Gastroesophageal sphincter (tissue), 4 donors: ENCODE results near the gene TMED3. TPM values are rescaled to one million over a fixed set of nuclear protein-coding genes. Genes with fewer than 3 reads are reported as not detected.

Experiments used
- ATAC-seq: fragments of 150-250 bp; one replicate; pipeline ENCODE4 v1.9.1; 2016; ENCODE audit warnings: mild to moderate bottlenecking, moderate library complexity
- H3K27ac ChIP-seq, 4 donors: fragments of 200-600 bp; sonication (generic) in 3 of 4; 1 replicate in 3 of 4; 2 replicates in 1 of 4; pipeline ENCODE4 v1.5.1; 2016 to 2019
- H3K27me3 ChIP-seq: fragments of 200-600 bp; sonication (generic); one replicate; pipeline ENCODE4 v1.5.1; 2019
- H3K36me3 ChIP-seq, 2 donors: fragments of 200-600 bp; sonication (generic); one replicate each; pipeline ENCODE4 v1.5.1; 2019; ENCODE audit warnings: control low read depth in 1 of 2
- H3K4me1 ChIP-seq, 3 donors: fragments of 200-600 bp; sonication (generic); 1 replicate in 2 of 3; 2 replicates in 1 of 3; pipeline ENCODE4 v1.5.1; 2016 to 2019; ENCODE audit warnings: control low read depth in 2 of 3
- H3K4me3 ChIP-seq, 2 donors: fragments of 200-600 bp; sonication (generic); one replicate each; pipeline ENCODE4 v1.5.1; 2019; ENCODE audit warnings: mild to moderate bottlenecking in 1 of 2, moderate library complexity in 1 of 2
- H3K9me3 ChIP-seq, 3 donors: fragments of 200-600 bp; sonication (generic); one replicate each; pipeline ENCODE4 v1.5.1; 2017 to 2019; ENCODE audit warnings: control low read depth in 2 of 3
- CTCF ChIP-seq, 4 experiments: fragments of 200-600 bp in 2 of 4; fragments of 450-650 bp in 2 of 4; sonication (generic) in 1 of 4; IDR thresholded peaks; one replicate each; pipeline ENCODE4 v1.5.1; 2017 to 2019; ENCODE audit warnings: antibody characterized with exemption in 4 of 4, mild to moderate bottlenecking in 2 of 4, moderate library complexity in 2 of 4
- EP300 ChIP-seq: sonication (generic); formaldehyde crosslinking; IDR thresholded peaks from one replicate; pipeline ENCODE4 v1.6.1; 2017; ENCODE audit warnings: antibody characterized with exemption, mild to moderate bottlenecking
- POLR2A ChIP-seq, 2 donors: fragments of 450-650 bp; IDR thresholded peaks; one replicate each; pipeline ENCODE4 v1.6.1; 2017; ENCODE audit warnings: antibody characterized with exemption in 2 of 2, mild to moderate bottlenecking in 2 of 2, moderate library complexity in 1 of 2
- POLR2AphosphoS5 ChIP-seq: sonication (generic); formaldehyde crosslinking; IDR thresholded peaks from one replicate; pipeline ENCODE4 v1.6.1; 2017; ENCODE audit warnings: antibody characterized with exemption
- WGBS, 2 donors: methylation state at CpG; one replicate each; pipeline ENCODE4 v1.1.5; 2018; ENCODE audit warnings: low coverage in 1 of 2; 5-methylcytosine and 5-hydroxymethylcytosine counted together
- total RNA-seq, 4 donors: library from RNA; depleted of rRNA; stranded (reverse); fragments of >200 nt; gene quantifications; one replicate each; pipeline ENCODE4 v1.1.0, GENCODE V29; 2016

TMED3 gene
- 10 to 100 TPM; 14.6 to 31.1 (median 26.7) TPM for total RNA-seq

- 0% methylated on average over 2 of the region's 76 CpGs; no CpG with 5 or more reads in 1 of the 2 donors for WGBS, 2 donors
- peak; percentile 77 for ATAC-seq
- Histone ChIP-seq H3K36me3 (peaks cover 0 to 31% of the 10 kb centered on the region in 2 donors), H3K4me1 (peaks cover 0 to 24% (median 6%) of the 10 kb centered on the region in 3 donors), H3K27me3 (peaks cover 22% of the 10 kb centered on the region), H3K4me3 (peak within 1 kb of the TSS; percentile 41 to 69), H3K27ac (peak within 1 kb of the TSS in 2 of 4 donors; percentile 3 to 65), H3K9me3 (no peaks in the 10 kb centered on the region)
- TF ChIP-seq POLR2AphosphoS5 (no peak), CTCF (IDR thresholded peaks at IDR 0.05) (peak in 1 of 4 experiments; percentile 24)
Measured at GRCh38 chr15:79310985-79311900, at the start of gene TMED3. TSS of gene TMED3 (plus strand) at chr15:79311112. CDS start at chr15:79311250, 138 bp downstream.

- H3K27me3 ChIP-seq = peaks cover 24% of the 10 kb centered on the region
- no peak for TF ChIP-seq EP300
- no peak for TF ChIP-seq CTCF (IDR thresholded peaks at IDR 0.05)
- TF ChIP-seq POLR2AphosphoS5 = no peak
- no peak for TF ChIP-seq POLR2A (IDR thresholded peaks at IDR 0.05)
- H3K36me3 ChIP-seq = no peaks in the 10 kb centered on the region
- H3K9me3 ChIP-seq = no peaks in the 10 kb centered on the region
- H3K4me3 ChIP-seq = no peak overlapping the region
- H3K4me1 ChIP-seq = no peaks in the 10 kb centered on the region
- WGBS, 2 donors = 70 to 91% methylated on average over 1 of the region's 1 CpG
- no peak overlapping the region for H3K27ac ChIP-seq
- ATAC-seq = no peak
Measured at GRCh38 chr15:79261836-79262235, 49.1 kb upstream of the TMED3 start.

- Histone ChIP-seq H3K27me3 (peaks cover 33% of the 10 kb centered on the region), H3K9me3 (no peaks in the 10 kb centered on the region), H3K4me1 (no peaks in the 10 kb centered on the region), H3K36me3 (no peaks in the 10 kb centered on the region), H3K27ac (no peak overlapping the region), H3K4me3 (no peak overlapping the region)
- TF ChIP-seq EP300 (no peak), CTCF (IDR thresholded peaks at IDR 0.05) (no peak), POLR2AphosphoS5 (no peak), POLR2A (IDR thresholded peaks at IDR 0.05) (no peak)
- ATAC-seq = no peak
- WGBS, 2 donors = 81 to 88% methylated on average over 4 of the region's 4 CpGs
Measured at GRCh38 chr15:79265167-79265566, 45.7 kb upstream of the TMED3 start.

- no peaks in the 10 kb centered on the region for H3K36me3 ChIP-seq
- H3K9me3 ChIP-seq = no peaks in the 10 kb centered on the region
- H3K4me1 ChIP-seq = no peaks in the 10 kb centered on the region
- no peak for ATAC-seq
- 40 to 62% methylated on average over 2 of the region's 3 CpGs for WGBS, 2 donors
- no peak overlapping the region for H3K4me3 ChIP-seq
- H3K27me3 ChIP-seq = peaks cover 25% of the 10 kb centered on the region
- TF ChIP-seq CTCF (IDR thresholded peaks at IDR 0.05) (no peak), POLR2AphosphoS5 (no peak), POLR2A (IDR thresholded peaks at IDR 0.05) (no peak), EP300 (no peak)
- no peak overlapping the region for H3K27ac ChIP-seq
Measured at GRCh38 chr15:79265987-79266579, 44.8 kb upstream of the TMED3 start.
